Posterior cingulate gyrus (tissue), 11 donors: ENCODE results near the gene TEDC1.

Experiments used
- DNase-seq, 10 donors: peaks; one replicate each; pipeline versions ENCODE4 v3.0.0 to v3.0.0-alpha.2; 2020 to 2021; ENCODE audit warnings: mixed read lengths in 3 of 10
- intact Hi-C: fragments of 100-400 bp; cut with DNase I; formaldehyde crosslinking; loops from one replicate; pipeline ENCODE4 v1.15.1; 2023

TEDC1 gene

DNA sequence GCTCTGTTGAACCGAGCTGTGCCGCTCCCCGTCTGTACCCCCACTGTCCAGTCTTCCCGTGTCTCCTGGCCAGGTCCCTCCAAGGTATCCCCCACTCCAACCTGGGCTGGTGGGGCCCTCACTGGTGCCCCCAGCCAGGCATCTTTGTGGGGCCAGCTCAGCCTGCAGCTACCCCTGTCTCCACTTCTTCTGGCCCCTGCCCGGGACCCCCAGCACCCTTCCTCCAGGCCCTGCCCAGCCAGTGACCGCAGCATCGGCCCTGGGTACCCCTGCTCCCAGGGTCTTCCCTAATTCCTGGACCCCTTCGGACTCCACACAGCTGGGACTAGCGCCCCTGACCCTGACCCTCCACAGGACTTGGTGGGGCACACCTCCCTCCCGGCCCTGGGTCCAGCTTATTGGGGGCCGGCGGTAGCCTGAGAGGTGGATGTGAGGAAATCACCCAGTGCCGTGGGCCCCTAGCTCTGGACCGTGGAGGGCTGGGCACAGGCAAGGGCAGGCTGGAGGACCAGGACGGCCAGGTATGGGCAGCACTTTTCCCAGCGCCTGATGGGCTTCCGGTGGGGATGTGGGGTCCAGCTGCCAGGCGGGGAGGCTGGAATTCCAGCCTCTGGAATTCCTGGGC, 8.4 kb upstream of the TEDC1 start:
- no peak for DNase-seq
- intact Hi-C loops: no loop called here

GRCh38 chr14:105483300-105484068, 7.6 kb upstream of the TEDC1 start:
- intact Hi-C loops: no loop called here

DNA sequence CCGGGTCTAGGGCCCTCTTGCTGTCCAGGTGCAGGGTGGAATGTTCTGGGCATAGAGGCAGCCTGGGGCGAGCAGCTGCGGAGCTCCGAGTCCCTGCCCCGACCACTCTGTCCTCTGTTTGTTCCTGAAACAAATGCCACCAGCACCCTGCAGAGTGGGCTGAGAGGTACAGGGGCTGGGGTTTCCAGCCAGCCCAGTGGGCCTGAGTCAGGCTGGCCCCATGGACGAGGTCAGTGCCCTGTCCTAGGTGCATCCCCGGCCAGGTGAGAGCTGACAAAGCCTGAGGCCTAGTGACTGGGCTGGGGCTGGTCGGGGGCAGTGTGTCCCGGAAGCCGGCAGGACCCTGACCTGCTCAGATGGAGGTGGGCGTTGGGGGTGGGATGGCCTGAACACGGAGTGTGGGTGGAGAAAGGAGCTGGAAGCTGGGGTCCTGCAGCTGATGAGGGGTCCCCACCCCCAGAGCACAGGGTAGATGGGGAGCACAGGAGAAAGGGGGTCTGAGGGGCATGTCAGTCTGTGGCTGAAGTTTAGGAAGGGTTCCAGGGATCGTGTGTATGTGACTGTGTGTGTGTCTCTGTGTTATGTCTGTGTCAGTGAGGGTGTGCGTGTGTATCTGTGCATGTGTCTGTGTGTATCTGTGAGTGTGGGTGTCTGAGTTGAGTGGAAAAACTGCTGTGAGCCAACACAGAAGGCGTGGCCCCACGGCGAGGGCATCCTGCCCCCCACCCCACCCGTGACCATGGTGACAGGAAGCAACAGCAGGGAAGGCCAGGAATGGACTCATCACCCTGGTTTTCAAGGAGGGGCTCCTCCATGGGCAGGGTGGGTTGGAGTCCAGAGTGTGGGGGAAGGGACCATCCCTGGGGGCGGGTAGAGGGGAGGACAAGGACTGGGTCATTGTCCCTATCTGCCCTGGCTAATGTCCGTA, 6.7 kb upstream of the TEDC1 start:
- intact Hi-C loops: no loop called here
- DNase-seq: no peak

More at GRCh38 chr14:105483300-105484068, 7.6 kb upstream of the TEDC1 start:
- no peak for DNase-seq

DNA sequence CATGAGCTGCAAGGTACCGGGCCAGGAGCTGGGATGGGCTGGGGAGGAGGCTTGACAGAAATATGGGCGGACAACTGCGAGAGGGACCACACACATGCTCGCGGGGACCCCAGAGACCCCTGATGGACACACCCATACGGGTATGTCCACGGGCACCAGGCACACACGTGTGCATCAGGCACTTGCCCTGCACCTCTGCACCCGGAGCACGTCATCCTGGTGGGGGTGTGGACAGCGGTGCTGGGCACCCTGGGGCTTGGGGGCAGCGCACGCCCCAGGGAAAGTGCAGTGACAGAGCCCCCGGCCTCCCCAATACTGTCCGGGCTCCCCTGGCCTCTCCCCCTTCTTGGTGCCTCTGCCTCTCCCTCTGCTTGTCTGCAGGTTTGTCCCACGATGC, 6.1 kb upstream of the TEDC1 start:
- intact Hi-C loops: no loop called here
- no peak for DNase-seq

- no peak for DNase-seq
- intact Hi-C loops: no loop called here
These were observed 5.3 kb upstream of the TEDC1 start for GRCh38 chr14:105485739-105486162.

- intact Hi-C loops: no loop called here
- DNase-seq: no peak
These were observed 4.7 kb upstream of the TEDC1 start, which contains the start of gene CRIP1 for GRCh38 chr14:105486163-105486973. TSS of gene CRIP1 (plus strand) at chr14:105486886. CDS start at chr14:105487260, 374 bp downstream.

DNA sequence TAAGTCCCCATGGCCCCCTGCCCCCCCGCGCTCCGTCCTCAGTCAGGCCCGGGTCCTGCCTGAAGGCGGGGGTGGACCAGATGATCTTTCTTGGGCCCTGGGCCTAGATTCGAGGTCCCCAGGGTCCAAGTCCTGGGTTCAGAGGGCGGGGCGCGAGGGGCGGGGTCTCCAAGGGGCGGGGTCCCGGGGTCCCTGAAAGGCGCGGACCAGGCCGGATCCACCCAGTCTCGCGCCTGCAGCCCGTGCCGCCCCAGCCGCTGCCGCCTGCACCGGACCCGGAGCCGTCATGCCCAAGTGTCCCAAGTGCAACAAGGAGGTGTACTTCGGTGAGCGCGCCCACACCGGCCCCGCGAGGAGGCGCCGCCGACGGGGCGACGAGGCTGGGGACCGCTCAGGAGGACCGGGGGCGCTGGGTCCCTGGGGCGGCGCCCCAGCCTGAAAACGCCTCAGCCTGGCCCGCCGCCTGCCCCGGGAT, 4.0 kb upstream of the TEDC1 start:
- intact Hi-C loops: no loop called here
- no peak for DNase-seq

- no peak for DNase-seq
- intact Hi-C loops: no loop called here
These were observed 3.5 kb upstream of the TEDC1 start for GRCh38 chr14:105487449-105487985.

GRCh38 chr14:105487986-105488777, 2.9 kb upstream of the TEDC1 start:
- intact Hi-C loops: no loop called here
- DNase-seq: no peak

GRCh38 chr14:105488781-105489541, 2.1 kb upstream of the TEDC1 start:
- intact Hi-C loops: no loop called here
- no peak for DNase-seq

DNA sequence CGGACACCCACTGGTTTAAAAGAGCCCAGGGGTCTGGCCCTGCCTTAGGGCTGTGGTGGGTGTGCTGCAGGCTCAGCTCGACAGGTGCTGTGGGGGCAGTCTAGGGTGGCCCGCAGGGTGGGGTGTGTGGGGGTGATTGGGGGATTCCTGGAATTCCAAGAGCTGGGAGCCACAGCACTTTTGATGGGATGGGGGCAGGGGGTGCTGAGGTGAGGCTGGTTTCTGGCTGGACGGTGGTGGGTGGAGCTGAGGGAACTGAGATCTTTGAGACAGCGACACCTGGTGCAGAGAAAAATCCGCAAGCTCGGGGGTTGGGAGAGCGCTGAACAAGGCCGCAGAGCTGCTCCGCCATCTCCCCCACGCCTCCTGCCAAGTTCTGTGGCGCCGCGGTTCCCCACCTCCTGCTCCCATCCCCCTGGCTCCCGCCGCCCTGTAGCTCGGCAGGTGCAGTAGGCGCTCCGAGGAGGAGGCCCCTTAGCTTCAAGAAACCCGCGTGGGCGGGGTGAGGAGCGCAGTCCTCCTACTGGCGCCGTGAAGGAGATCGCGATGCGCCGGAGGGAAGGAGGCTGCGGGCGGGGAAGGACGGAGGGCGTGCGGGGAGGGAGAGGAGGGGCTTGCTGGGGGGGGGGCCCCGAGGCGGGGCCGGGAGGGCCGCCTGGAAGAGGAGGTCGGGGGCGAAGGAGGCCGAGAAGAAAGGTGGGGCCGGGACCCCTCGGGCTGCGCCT, 1.3 kb upstream of the TEDC1 start:
- intact Hi-C loops: loop anchor here (1.0 to 2.0 kb wide), 3 partner anchors 8 to 119 kb away; no protein-coding TSS in a partner anchor

DNA sequence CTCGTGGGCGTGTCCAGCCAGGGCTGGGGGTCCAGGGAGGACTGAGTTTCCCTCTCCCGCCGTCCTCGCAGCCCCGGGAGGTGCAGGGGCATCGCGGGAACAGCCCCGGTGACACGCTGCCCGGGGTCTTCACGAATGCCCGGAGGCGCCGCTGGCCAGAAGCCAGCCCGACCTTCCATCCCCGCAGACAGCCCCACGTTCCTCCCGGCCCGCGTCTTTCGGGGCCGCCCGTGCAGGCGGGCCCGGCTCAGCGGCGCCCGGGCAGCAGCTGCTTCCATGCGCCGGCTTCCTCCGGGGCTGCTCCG, 827 bp upstream of the TEDC1 start:
- intact Hi-C loops: loop anchor here (1.0 to 2.0 kb wide), 3 partner anchors 9 to 119 kb away; no protein-coding TSS in a partner anchor
- DNase-seq: no peak

More for the DNA sequence above, 1.3 kb upstream of the TEDC1 start:
- DNase-seq: peak; percentile 69 to 96 (median 79)

- peak in 6 of 10 donors; percentile 20 to 91 (median 70) for DNase-seq
- intact Hi-C loops: loop anchor here (2.0 kb wide), 1 partner anchor 121 kb away; no protein-coding TSS in a partner anchor
These were observed 424 bp downstream of the TEDC1 start for GRCh38 chr14:105491366-105491973.

DNA sequence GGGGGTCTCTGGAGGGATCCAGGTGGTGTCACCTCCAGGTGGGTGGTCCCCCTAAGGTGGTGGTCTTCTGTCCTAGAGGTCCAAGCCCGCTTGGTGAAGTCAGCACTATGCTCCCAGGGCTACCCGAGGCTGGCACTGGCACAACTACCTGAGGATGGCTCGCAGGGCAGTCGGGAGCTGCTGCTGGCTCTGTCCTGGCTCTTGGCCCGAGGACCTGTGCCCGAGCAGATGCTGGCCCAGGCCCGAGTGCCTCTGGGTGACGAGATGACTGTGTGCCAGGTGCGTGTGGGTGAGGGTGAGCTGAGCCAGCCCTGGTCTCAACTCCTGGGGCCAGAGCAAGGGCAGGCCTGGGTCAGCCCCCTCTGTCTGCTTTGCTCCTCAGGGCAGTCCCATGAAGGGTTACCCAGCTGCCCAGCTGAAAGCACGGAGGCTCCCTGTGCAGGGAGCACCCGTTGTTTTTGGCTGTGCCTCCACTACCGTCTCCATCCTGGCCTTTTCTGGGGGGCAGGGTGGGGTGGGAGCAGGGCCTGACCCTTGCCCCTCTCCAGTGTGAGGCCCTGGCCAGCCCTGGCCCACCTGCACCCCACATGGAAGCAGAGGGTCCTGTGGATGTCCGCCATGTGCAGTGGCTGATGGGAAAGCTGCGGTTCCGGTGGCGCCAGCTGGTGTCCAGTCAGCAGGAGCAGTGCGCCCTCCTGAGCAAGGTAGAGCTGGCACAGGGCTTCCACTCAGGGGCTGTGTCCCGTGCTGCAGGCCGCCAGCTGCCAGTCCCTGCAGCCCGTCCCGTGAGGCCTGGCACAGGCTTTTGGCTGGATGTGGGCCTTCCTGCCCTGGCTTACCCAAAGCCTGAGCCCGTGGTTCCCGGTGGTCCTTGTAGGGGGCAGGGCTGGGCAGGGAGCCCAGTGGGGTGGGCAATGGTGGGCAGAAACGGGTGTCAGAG, 1.3 kb downstream of the TEDC1 start:
- peak in 6 of 10 donors; percentile 6 to 85 (median 39) for DNase-seq
- intact Hi-C loops: no loop called here

GRCh38 chr14:105492971-105493871, 2.2 kb downstream of the TEDC1 start:
- peak in 4 of 10 donors; percentile 18 to 74 (median 56) for DNase-seq
- intact Hi-C loops: no loop called here
